ENCODE results near the gene TCERG1.
A peak's percentile ranks its signal among the peaks of the same experiment; 100 is the strongest.

TCERG1 gene

DNA sequence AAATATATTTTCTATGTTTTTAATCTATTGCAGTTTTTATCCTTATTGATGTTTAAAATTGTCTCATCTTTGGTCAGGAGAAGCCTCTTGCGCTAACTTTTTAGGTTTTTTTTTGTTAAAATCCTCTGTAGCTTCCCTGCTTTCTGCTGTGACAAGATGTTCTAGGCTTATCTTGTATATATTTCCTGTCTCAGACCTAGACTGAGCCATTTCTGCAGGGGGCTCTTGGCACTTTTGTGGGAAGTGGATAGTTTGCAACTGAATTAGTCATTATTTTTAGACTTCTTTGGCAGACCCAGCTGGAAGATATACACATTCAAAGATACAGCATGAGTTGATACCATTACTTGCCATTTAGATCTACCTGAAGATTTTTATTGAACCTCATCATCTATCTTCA is 28.8 kb downstream of the TCERG1 start:
- Histone ChIP-seq H3K27me3 (no peaks in the 10 kb centered on the region), H4K20me1 (peaks cover 64% of the 10 kb centered on the region), H3K27ac (no peak overlapping the region), H3K4me2 (no peak overlapping the region), H3K4me3 (no peak overlapping the region), H3K36me3 (peaks cover 90% of the 10 kb centered on the region), H3K9me3 (no peaks in the 10 kb centered on the region), H3K4me1 (no peaks in the 10 kb centered on the region; the same call in 1 of the 2 replicates), H3K9ac (no peak overlapping the region)
- TF ChIP-seq Cebpa-rat (IDR thresholded peaks at IDR 0.05) = no peak

DNA sequence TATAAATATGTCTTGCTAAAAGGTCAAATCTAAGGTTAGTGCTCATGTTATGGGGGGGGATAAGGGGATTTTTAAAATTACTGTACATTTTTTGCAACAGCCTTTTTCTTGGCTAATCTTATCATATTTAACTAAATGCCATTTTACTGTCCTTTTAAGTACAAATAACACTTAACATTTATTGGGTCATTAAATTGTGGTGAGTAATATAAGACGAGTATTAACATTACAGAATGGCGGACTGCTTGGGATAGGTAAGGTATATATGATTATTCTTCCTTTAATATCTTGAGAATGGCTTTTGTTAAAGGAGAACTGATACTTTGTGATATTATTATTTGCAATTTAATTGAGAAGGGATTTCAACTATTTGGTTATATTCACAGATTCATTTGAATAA is 35.6 kb downstream of the TCERG1 start:
- TF ChIP-seq Cebpa-rat (IDR thresholded peaks at IDR 0.05) = no peak
- Histone ChIP-seq H3K4me1 (no peaks in the 10 kb centered on the region), H3K4me2 (no peak overlapping the region), H3K4me3 (no peak overlapping the region), H3K9ac (no peak overlapping the region), H4K20me1 (peaks cover 9% of the 10 kb centered on the region; the same call in 1 of the 2 replicates), H3K9me3 (no peaks in the 10 kb centered on the region), H3K27ac (no peak overlapping the region), H3K36me3 (peaks cover 85% of the 10 kb centered on the region), H3K27me3 (no peaks in the 10 kb centered on the region)

DNA sequence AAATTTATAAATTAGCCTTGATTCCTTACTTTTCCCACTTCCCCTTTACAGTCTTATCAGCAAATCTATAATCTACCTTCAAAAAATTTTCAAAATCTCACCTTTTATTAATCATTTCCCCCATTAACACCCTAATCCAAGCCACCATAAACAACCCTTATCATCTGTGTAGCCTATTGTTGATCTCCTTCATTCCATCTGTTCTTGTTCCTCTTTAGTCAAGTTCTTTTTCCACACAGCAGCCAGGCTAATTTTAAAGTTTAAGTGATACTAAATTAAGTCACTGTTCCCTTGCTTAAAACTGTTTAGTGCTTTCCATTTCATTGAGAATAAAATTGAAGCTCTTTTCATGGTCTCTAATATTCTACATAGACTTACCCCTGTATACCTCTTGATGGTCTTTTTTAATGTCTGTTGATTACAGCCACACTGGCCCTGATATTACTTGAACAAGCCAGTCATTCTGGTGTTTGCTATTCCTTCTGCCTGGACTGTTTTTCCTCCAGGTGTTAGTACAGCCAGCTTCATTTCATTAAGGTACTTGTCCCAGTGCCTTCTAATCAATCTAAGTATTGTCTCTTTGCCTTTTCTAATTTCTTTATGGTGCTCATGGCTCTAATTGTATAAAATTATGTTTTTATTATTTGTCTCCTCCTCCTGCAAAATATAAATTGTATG is 37.7 kb downstream of the TCERG1 start:
- H3K4me2 ChIP-seq = no peak overlapping the region
- H3K36me3 ChIP-seq = peaks cover 88% of the 10 kb centered on the region
- no peak overlapping the region for H3K9ac ChIP-seq
- H3K9me3 ChIP-seq = no peaks in the 10 kb centered on the region
- no peak overlapping the region for H3K4me3 ChIP-seq
- H3K4me1 ChIP-seq = no peaks in the 10 kb centered on the region
- no peak overlapping the region for H3K27ac ChIP-seq
- H4K20me1 ChIP-seq = 0 out of 2 replicates have a peak, but pooled peaks cover 4% of the 10 kb centered on the region
- no peak for TF ChIP-seq Cebpa-rat (IDR thresholded peaks at IDR 0.05)
- H3K27me3 ChIP-seq = no peaks in the 10 kb centered on the region

DNA sequence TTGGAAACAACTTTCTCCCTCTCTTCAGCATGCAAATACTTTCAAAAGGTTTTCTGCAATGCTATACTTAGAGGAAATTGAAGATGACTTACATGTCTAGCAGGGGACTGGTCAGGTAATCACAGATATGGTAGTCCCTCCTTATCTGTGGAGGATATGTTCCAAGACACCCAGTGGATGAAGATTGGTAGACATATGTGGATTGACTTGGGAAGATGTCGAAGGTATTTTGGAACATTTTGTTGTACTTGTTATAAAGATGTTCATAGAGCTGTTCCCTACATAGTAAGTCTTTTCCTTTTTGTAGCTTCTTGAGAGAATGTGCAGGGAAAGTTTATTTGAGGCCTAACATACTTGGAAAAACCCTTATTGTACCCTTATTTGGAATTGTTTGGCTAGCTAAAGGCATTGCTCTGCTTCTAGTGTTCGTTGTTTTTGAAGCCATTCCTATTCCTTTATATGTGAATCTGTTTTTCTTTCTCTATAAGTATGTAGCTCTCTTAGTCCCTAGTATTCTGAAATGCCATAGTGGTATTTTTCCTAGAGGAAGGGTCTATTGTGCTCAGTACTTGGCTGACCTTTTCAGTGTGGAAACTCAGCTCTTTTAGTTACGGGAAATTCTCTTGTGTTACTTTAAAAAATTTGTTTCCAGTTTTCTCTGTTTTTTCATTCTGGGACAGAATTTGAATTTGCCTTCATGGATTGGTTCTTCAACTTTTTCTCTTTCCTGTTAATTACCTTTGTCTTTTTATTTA is 43.1 kb downstream of the TCERG1 start:
- Histone ChIP-seq H3K4me2 (no peak overlapping the region), H3K9ac (no peak overlapping the region), H3K27ac (no peak overlapping the region), H3K27me3 (no peaks in the 10 kb centered on the region), H3K36me3 (peaks cover 80% of the 10 kb centered on the region), H4K20me1 (peaks cover 11% of the 10 kb centered on the region; the same call in 1 of the 2 replicates), H3K4me1 (no peaks in the 10 kb centered on the region), H3K4me3 (no peak overlapping the region), H3K9me3 (no peaks in the 10 kb centered on the region)
- no peak for TF ChIP-seq Cebpa-rat (IDR thresholded peaks at IDR 0.05)

DNA sequence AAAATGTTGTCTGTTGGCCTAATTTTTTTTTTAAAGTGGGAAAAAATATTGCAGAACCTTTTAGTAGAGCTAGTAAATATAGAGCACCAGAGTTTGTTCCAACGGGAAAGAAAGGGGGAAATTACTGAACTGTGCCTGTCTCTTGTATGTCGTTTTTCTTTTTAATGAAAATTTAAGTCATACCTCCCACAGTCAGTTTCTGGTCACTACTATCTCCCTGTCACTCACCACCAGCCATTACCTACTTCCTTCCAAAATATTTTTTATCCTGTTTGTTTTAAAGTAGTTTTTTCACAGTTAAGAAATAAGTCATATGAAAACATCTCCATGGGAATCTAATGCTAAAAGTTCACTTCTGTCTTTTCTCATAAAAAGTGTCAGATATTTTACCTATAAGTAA is 47.5 kb downstream of the TCERG1 start:
- Histone ChIP-seq H3K27me3 (no peaks in the 10 kb centered on the region), H3K9me3 (no peaks in the 10 kb centered on the region), H3K4me1 (no peaks in the 10 kb centered on the region), H3K4me3 (no peak overlapping the region), H4K20me1 (peaks cover 38% of the 10 kb centered on the region), H3K4me2 (no peak overlapping the region), H3K9ac (no peak overlapping the region), H3K36me3 (peaks cover 82% of the 10 kb centered on the region), H3K27ac (no peak overlapping the region)
- TF ChIP-seq Cebpa-rat (IDR thresholded peaks at IDR 0.05) = no peak

DNA sequence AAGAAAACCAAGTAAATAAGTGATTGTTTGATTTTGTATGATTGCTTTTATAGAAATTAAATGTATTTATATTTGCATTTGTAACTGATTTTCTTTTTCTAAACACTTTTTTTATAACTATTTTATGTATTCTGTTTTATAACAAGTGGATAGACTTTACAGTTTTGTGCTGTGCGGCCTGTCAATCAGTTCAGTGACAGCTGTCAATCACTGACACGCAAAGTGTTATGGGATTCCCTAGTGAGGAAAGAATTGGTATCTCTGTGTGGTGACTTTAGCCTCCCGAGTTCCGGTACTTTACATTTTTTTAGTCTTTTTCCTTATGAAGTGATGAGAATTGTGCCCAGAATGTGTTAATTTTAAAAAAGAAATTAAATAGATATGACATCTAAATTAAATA is 52.5 kb downstream of the TCERG1 start:
- Histone ChIP-seq H3K27ac (no peak overlapping the region), H3K4me2 (no peak overlapping the region), H3K9me3 (no peaks in the 10 kb centered on the region), H3K4me3 (no peak overlapping the region), H3K36me3 (peaks cover 75% of the 10 kb centered on the region), H3K9ac (no peak overlapping the region), H4K20me1 (peaks cover 39% of the 10 kb centered on the region), H3K4me1 (no peaks in the 10 kb centered on the region), H3K27me3 (no peaks in the 10 kb centered on the region)
- TF ChIP-seq Cebpa-rat (IDR thresholded peaks at IDR 0.05) = no peak

DNA sequence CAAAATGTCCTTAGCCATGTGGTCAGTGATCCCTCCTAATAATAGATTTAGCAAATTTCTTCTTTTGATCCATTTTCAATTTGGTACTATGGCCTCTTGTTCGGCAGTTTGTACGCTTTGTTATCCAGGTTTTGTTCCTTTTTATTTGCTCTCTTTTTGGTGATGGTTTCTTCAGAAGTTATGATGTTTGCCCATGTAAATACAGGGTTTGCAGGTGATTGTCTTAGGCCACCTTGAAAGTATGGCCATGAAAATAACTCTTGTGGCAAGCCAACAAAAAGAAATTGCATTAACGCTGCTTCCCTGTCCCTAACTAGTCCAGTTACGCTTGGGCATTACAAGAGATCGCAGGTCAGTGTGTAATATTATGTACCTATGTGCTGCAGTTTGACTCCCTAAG is 60.3 kb downstream of the TCERG1 start:
- Histone ChIP-seq H3K36me3 (peaks cover 92% of the 10 kb centered on the region), H3K4me1 (no peaks in the 10 kb centered on the region)

DNA sequence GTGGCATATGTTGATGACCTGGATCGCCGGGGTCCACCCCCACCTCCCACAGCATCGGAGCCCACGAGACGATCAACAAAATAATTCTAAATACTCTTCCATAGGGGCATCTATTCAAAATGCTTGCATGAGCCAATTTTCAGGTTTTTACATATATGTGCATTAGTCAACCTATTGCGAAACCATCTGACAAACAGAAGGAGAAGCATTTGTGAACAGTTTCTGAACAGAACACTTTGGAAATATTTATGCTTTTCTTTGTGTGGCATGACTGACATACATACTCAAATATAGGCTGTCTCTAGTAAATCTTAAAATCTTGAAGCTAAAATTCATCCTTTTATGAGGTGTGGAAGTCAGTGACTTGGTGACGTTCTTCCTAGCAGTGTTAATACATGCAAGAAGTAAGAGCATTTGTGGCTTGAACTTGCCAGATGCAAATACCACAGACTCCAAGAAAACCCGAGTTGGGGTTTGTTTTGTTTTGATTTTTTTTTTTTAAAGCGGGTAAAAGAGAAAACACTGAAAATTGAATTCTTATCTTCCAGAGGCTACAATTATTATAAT is 63.5 kb downstream of the TCERG1 start:
- H3K4me2 ChIP-seq = no peak overlapping the region
- H3K36me3 ChIP-seq = peaks cover 73% of the 10 kb centered on the region
- no peaks in the 10 kb centered on the region for H3K27me3 ChIP-seq
- TF ChIP-seq Cebpa-rat (IDR thresholded peaks at IDR 0.05) = peak; percentile 67; the same call in 1 of the 2 replicates
- no peak overlapping the region for H3K27ac ChIP-seq
- no peak overlapping the region for H3K9ac ChIP-seq
- 0 out of 2 replicates have a peak, but pooled peaks cover 3% of the 10 kb centered on the region for H3K4me1 ChIP-seq
- H4K20me1 ChIP-seq = peaks cover 7% of the 10 kb centered on the region; the same call in 1 of the 2 replicates
- H3K4me3 ChIP-seq = no peak overlapping the region
- H3K9me3 ChIP-seq = no peaks in the 10 kb centered on the region

More for the DNA sequence above, 60.3 kb downstream of the TCERG1 start:
- Histone ChIP-seq H3K4me2 (no peak overlapping the region), H4K20me1 (peaks cover 7% of the 10 kb centered on the region; the same call in 1 of the 2 replicates), H3K9me3 (no peaks in the 10 kb centered on the region), H3K27me3 (no peaks in the 10 kb centered on the region), H3K27ac (no peak overlapping the region), H3K4me3 (no peak overlapping the region), H3K9ac (no peak overlapping the region)
- no peak for TF ChIP-seq Cebpa-rat (IDR thresholded peaks at IDR 0.05)

DNA sequence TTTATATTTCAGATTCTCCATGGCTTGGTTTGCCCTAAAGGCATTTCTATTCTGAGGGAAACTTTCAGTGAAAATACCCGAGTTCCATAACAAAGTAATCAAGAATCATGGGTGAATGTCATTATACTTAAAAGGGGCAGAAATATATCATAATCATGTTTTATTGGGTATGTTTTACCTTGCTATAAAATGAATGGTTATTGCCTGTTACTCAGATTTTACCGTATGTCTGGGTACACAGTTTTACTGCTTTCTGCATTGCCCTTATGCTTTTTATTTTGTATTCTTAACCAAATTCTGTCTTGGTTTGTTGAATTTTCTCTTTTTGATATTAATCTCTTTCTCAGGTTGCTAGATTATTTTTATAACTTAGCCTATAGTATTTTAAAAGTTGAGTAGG is 66.3 kb downstream of the TCERG1 start:
- no peak for TF ChIP-seq Cebpa-rat (IDR thresholded peaks at IDR 0.05)
- Histone ChIP-seq H3K27ac (no peak overlapping the region), H3K4me3 (no peak overlapping the region), H3K36me3 (peaks cover 44% of the 10 kb centered on the region), H4K20me1 (no peaks in the 10 kb centered on the region), H3K9ac (no peak overlapping the region), H3K4me1 (peaks cover 13% of the 10 kb centered on the region; the same call in 1 of the 2 replicates), H3K27me3 (no peaks in the 10 kb centered on the region), H3K9me3 (no peaks in the 10 kb centered on the region), H3K4me2 (no peak overlapping the region)

DNA sequence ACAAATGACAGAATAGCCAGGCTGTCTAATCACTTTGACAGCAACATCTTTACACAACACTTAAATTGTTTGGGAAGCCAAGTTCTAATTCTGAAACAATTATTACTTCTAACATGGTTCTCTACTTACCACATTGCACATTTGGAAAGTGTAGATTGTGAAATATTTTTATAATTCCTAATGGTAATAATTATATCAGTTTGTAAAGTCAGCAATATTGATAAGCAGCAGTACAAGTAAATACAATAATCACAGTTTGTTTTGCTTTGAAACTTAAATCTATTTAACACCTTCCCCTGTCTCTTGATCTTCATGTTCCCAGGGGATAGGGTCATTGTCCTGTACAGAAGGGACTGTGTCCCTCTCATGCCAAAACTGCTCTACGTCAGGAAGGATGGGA is 67.4 kb downstream of the TCERG1 start:
- Histone ChIP-seq H4K20me1 (no peaks in the 10 kb centered on the region), H3K27ac (no peak overlapping the region), H3K9ac (no peak overlapping the region), H3K4me2 (no peak overlapping the region), H3K4me3 (no peak overlapping the region), H3K4me1 (peaks cover 13% of the 10 kb centered on the region; the same call in 1 of the 2 replicates), H3K9me3 (no peaks in the 10 kb centered on the region), H3K36me3 (peaks cover 33% of the 10 kb centered on the region), H3K27me3 (no peaks in the 10 kb centered on the region)
- no peak for TF ChIP-seq Cebpa-rat (IDR thresholded peaks at IDR 0.05)
